ENCODE results near the gene IRAK1. TPM values are rescaled to one million over a fixed set of nuclear protein-coding genes. Genes with fewer than 3 reads are reported as not detected.
"Not testable (repeated sequence)": the region's sequence is repeated elsewhere in the genome, so short reads cannot be mapped to it uniquely, and the experiment has no call there.

Gene IRAK1
- total RNA-seq, 2 experiments from 2014 or later, result 61.2 to 67.4 TPM

GRCh38 chrX:154000051-154000450 lies 19.7 kb downstream of the IRAK1 start:
- DNase-seq, result no peak
- intact Hi-C loops (cut with DNase I, micrococcal nuclease), result no loop called here
- TF ChIP-seq CTCF (IDR thresholded peaks at IDR 0.05), result no peak

GRCh38 chrX:153999359-154000037 lies 20.2 kb downstream of the IRAK1 start:
- Mint-ChIP-seq H3K27me3 (no peaks in the 10 kb centered on the region), H3K4me1 (ENCODE audit: low read depth) (peaks cover 11% of the 10 kb centered on the region), H3K36me3 (ENCODE audit: low read depth) (no peaks in the 10 kb centered on the region), H3K4me3 (no peak overlapping the region), H3K27ac (no peak overlapping the region), H3K9me3 (no peaks in the 10 kb centered on the region)
- intact Hi-C loops (cut with DNase I, micrococcal nuclease), result no loop called here
- TF ChIP-seq CTCF (IDR thresholded peaks at IDR 0.05), result no peak
- H3K4me1 ChIP-seq (ENCODE audit: insufficient read depth, low read length), result peaks cover 16% of the 10 kb centered on the region
- no peak overlapping the region for H3K27ac ChIP-seq (ENCODE audit: low read depth in 1 of 2, low read length in 2 of 2)
- CTCF ChIA-PET, result interaction anchor here (1.0 kb wide), 1 partner anchor 14 kb away, joined by 3 read pairs; no protein-coding TSS in a partner anchor
- POLR2A ChIA-PET, result no interaction called here
- no peaks in the 10 kb centered on the region for H3K9me3 ChIP-seq (ENCODE audit: control insufficient read depth in 1 of 2, insufficient read depth in 1 of 2, low read length in 2 of 2)
- H3K27me3 ChIP-seq (ENCODE audit: control insufficient read depth in 1 of 2, insufficient read depth in 2 of 2, low read length in 2 of 2), result no peaks in the 10 kb centered on the region
- DNase-seq, result no peak
- H3K4me3 ChIP-seq (ENCODE audit: low read length), result no peak overlapping the region
- H3K36me3 ChIP-seq (ENCODE audit: insufficient read depth, low read length), result no peaks in the 10 kb centered on the region
- ATAC-seq (ENCODE audit: poor library complexity), result no peak

More at GRCh38 chrX:154000051-154000450, 19.7 kb downstream of the IRAK1 start:
- ATAC-seq (ENCODE audit: poor library complexity), result no peak
- CTCF ChIA-PET, result no interaction called here
- no peaks in the 10 kb centered on the region for H3K36me3 ChIP-seq (ENCODE audit: insufficient read depth, low read length)
- Mint-ChIP-seq H3K27ac (no peak overlapping the region), H3K27me3 (no peaks in the 10 kb centered on the region), H3K4me1 (ENCODE audit: low read depth) (peaks cover 11% of the 10 kb centered on the region), H3K9me3 (no peaks in the 10 kb centered on the region), H3K36me3 (ENCODE audit: low read depth) (no peaks in the 10 kb centered on the region), H3K4me3 (no peak overlapping the region)
- H3K4me3 ChIP-seq (ENCODE audit: low read length), result no peak overlapping the region
- H3K4me1 ChIP-seq (ENCODE audit: insufficient read depth, low read length), result peaks cover 16% of the 10 kb centered on the region
- no peak overlapping the region for H3K27ac ChIP-seq (ENCODE audit: low read depth in 1 of 2, low read length in 2 of 2)
- no peaks in the 10 kb centered on the region for H3K9me3 ChIP-seq (ENCODE audit: control insufficient read depth in 1 of 2, insufficient read depth in 1 of 2, low read length in 2 of 2)
- H3K27me3 ChIP-seq (ENCODE audit: control insufficient read depth in 1 of 2, insufficient read depth in 2 of 2, low read length in 2 of 2), result no peaks in the 10 kb centered on the region
- POLR2A ChIA-PET, result no interaction called here

GRCh38 chrX:153995504-153995903 lies 24.2 kb downstream of the IRAK1 start:
- Histone ChIP-seq H3K4me3 (ENCODE audit: low read length) (no peak overlapping the region), H3K27ac (ENCODE audit: low read depth in 1 of 2, low read length in 2 of 2) (no peak overlapping the region), H3K27me3 (ENCODE audit: control insufficient read depth in 1 of 2, insufficient read depth in 2 of 2, low read length in 2 of 2) (no peaks in the 10 kb centered on the region), H3K36me3 (ENCODE audit: insufficient read depth, low read length) (no peaks in the 10 kb centered on the region), H3K4me1 (ENCODE audit: insufficient read depth, low read length) (peaks cover under 1% of the 10 kb centered on the region), H3K9me3 (ENCODE audit: control insufficient read depth in 1 of 2, insufficient read depth in 1 of 2, low read length in 2 of 2) (no peaks in the 10 kb centered on the region)
- Mint-ChIP-seq H3K9me3 (no peaks in the 10 kb centered on the region), H3K4me1 (ENCODE audit: low read depth) (no peaks in the 10 kb centered on the region), H3K4me3 (no peak overlapping the region), H3K27me3 (no peaks in the 10 kb centered on the region), H3K27ac (no peak overlapping the region), H3K36me3 (ENCODE audit: low read depth) (no peaks in the 10 kb centered on the region)
- DNase-seq (no peak), ATAC-seq (ENCODE audit: poor library complexity) (no peak)
- TF ChIP-seq CTCF (IDR thresholded peaks at IDR 0.05), result no peak
- ChIA-PET POLR2A (no interaction called here), CTCF (no interaction called here)
- intact Hi-C loops (cut with DNase I, micrococcal nuclease), result no loop called here

GRCh38 chrX:153994398-153994797 lies 25.3 kb downstream of the IRAK1 start:
- not testable (repeated sequence) for ATAC-seq (ENCODE audit: poor library complexity)

More at GRCh38 chrX:153994398-153994797, 25.3 kb downstream of the IRAK1 start:
- intact Hi-C loops (cut with DNase I, micrococcal nuclease); H3K4me3 Mint-ChIP-seq; H3K9me3 Mint-ChIP-seq; H3K4me1 Mint-ChIP-seq (ENCODE audit: low read depth); H3K27me3 ChIP-seq (ENCODE audit: control insufficient read depth in 1 of 2, insufficient read depth in 2 of 2, low read length in 2 of 2); DNase-seq; H3K27me3 Mint-ChIP-seq; H3K36me3 Mint-ChIP-seq (ENCODE audit: low read depth); H3K27ac ChIP-seq (ENCODE audit: low read depth in 1 of 2, low read length in 2 of 2); H3K4me3 ChIP-seq (ENCODE audit: low read length); CTCF ChIA-PET; H3K36me3 ChIP-seq (ENCODE audit: insufficient read depth, low read length); POLR2A ChIA-PET; H3K9me3 ChIP-seq (ENCODE audit: control insufficient read depth in 1 of 2, insufficient read depth in 1 of 2, low read length in 2 of 2); H3K27ac Mint-ChIP-seq: not testable (repeated sequence)
- peaks cover 12% of the 10 kb centered on the region for H3K4me1 ChIP-seq (ENCODE audit: insufficient read depth, low read length)
